HG03066 (cell line): ENCODE results near the gene DNAJC21.
A peak's percentile ranks its signal among the peaks of the same experiment; 100 is the strongest.
"Not testable (repeated sequence)": the region's sequence is repeated elsewhere in the genome, so short reads cannot be mapped to it uniquely, and the experiment has no call there.

Source experiments
- ATAC-seq: cut with Tn5 transposase; IDR thresholded peaks from one replicate; pipeline ENCODE4 v1.9.1; 2021; ENCODE audit warnings: low read depth; ENCODE audit not compliant: unreplicated experiment

Gene DNAJC21

DNA sequence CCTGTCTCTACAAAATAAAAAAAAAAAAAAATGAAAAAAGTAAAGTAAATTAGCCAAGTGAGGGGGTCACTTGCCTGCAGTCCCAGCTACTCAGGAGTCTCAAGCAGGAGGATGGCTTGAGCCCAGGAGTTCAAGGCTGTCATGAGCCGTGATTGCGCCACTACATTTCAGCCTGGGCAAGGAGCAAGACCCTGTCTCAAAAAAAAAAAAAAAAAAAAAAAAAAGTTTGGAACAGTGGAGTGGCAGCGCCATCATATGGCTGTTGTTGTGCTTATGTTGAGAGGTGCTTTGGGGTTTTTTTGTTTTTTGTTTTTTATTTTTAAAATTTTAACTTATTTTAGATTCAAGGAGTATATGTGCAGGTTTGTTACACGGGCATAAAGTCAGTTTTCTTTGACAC is 10.3 kb upstream of the DNAJC21 start:
- no peak for ATAC-seq

DNA sequence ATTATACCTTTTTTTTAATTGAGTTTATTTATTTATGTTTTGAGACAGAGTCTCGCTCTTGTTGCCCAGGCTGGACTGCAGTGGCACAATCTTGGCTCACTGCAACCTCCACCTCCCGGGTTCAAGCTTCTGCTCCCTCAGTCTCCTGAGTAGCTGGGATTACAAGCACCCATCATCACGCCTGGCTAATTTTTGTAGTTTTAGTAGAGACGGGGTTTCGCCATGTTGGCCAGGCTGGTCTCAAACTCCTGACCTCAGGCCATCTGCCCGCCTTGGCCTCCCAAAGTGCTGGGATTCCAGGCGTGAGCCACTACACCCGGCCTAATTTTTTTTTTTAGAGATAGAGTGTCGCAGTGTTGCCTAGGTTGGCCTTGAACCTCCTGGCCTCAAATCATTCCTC is 6.1 kb upstream of the DNAJC21 start:
- not testable (repeated sequence) for ATAC-seq

DNA sequence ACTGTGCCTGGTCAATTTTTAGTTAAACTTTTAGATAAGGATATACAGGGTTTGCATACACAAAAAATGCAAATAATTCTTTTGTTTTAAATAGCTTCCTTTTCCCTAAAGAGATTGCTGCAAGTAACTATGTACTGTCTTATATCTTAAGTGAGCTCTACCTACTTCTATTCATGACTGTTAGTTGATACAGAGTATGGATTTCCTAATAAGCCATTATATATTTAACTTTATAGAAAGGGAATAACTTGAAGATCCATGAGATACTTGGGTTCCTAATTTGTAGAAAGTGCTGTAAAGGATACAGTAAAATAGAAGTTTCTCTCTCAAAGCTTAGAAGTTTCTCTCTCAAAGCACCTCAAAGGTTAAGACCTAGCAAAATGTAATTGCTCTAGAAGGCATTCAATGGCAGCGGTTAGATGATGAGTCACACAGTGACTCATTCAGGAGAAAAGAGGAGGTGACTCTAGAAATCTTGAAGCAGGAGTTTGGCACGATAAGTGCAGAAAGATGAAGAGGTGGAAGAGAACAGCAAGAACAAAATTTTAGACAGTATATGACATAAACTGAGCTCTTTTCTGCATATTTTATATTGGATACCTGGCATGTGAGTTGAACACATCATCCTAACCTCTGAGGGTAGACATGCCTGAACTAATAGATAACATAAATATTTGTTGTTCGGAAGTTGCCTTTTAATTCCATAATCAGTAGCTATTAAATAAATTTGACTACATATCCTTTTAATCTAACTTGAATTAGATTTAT is 5.5 kb upstream of the DNAJC21 start:
- ATAC-seq, result peak; percentile 58

DNA sequence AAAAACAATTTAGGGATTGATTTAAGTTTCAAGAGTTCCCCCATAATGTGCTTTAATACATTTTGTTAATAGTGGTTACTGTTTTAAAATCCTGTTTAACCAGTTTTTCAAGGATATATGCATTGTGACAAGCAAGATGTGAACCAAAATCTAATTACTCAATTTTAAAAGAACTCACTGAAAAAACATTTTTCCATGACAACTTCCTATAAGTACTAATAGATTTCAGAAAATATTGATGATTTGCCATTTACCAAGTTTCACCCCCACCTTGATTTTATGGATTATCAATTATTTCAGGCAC is 4.9 kb upstream of the DNAJC21 start:
- no peak for ATAC-seq

DNA sequence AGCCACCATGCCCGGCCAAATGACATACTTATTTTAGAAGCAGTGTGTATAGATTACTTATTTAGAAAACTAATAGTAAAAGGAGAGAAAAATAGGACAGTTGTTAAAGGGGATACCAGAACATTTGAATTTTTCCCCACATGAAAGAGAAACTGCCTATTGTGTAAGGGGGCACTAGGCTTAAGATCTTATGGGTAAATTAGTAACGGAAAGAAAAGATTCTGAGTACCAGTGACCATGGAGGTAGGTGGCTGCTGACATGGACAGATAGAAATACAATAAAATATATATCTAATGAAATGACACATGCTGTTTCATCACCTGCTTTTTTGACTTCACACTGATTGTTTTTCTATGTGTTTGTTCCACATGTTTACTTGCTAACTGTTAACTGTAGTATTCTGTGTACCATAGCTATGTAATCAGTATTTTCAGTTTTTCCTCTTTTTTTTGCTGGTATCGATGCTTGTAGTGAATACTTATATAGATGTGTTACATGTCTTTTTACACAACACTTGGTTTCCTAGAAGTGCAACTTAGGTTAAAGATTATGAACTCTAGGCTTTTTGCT is 3.0 kb upstream of the DNAJC21 start:
- no peak for ATAC-seq

DNA sequence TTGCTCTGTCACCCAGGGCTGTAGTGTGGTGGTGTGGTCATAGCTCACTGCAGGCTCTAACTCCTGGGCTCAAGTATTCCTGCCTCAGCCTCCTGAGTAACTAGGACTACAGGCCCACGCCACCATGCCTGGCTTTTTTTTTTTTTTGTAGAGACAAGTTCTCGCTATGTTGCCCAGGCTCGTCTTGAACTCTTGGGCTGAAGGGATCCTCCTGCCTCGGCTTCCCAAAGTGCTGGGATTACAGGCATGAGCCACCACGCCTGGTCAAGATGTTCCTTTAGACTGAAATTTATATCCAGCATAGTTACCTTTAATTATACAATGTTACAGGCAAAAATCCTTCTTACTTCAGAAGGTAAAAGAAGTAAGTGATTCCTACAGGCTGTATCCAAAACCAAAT is 1.6 kb upstream of the DNAJC21 start:
- no peak for ATAC-seq

DNA sequence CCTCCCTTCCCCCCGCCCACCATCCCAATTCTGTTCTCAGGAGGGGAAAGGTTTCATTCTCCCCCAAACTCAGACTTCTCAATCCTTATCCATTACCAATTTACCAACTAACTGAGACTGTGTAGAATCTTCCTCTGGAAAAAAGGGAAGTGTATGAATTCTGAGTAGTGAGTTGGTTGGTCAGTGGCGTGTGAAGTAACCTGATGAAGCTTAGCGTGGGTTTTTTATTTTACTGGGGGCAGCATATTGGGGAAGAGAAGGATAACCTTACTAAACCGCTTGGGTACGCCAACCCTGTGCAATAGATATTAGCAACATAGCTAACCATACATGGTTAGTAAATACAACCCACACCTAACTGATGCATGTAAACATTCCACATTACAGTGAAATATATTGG is 1.1 kb upstream of the DNAJC21 start:
- ATAC-seq, result no peak

DNA sequence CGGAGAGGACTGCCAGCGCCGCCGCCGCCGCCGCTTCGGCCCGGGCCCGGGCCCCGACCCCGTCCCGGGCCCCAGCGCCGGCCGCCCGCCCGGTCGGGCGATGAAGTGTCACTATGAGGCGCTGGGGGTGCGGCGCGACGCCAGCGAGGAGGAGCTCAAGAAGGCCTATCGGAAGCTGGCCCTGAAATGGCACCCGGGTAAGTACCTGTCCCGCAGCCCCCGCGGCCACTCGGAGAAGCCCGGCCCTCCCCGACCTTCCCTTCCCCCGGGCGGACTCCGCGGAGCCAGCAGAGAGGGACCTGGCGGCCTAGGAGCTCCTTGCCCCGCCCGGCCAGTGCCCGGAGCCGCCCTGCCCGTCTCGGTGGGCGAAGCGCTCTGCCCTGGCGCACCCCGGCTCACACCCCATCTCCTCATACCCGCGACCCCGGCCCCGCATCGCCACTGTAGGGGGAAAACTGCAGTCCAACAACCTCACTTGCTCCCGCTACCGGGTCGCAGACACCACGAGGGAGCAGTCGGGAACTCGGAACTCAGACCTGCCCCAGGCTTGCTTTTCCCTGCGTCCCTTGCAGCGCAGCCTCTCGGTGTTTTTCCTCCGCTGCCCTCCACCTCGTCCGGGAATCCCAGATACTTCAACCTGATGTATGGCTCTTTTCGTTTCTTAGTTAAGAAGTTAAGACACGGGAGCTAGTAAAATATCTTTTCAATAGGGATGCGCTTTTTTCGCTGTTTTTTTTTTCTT is 532 bp downstream of the DNAJC21 start:
- peak; percentile 61 for ATAC-seq

DNA sequence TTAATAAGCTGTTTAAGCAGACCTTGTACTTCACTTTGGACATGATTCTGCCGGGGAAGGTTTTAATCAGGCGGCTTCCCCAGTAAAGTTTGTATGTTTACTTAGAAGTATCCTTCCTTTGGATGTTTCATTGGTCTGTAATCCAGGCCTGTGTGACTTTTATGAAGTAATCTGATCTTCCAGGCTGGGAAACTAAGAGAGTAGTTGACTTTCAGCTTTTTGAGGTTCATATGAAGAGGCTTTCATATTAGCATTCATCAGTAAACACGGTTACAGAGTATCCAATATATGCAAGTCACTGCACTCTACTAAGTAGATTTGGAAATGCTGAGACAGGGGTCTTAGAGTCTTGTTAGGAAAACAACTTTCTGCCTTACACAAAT is 1.1 kb downstream of the DNAJC21 start:
- ATAC-seq, result no peak

DNA sequence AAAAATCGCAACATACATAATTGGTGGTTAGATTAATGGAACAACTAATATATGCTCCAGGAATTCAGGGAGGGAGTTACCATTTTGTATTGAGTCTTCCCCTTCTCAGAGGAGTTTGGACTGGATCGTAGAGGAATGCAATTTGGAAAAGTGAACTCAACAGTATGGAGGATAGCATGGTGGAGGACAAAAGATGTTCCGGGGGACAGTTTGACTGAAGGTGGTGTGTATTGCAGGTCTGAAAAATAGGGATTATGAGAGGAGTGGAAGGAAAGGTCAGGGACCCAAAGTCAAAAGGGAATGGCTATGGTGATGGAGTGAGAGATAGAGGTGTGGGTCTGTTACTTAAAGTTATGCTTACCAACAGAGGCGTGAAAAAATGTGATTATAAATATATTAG is 1.5 kb downstream of the DNAJC21 start:
- no peak for ATAC-seq

DNA sequence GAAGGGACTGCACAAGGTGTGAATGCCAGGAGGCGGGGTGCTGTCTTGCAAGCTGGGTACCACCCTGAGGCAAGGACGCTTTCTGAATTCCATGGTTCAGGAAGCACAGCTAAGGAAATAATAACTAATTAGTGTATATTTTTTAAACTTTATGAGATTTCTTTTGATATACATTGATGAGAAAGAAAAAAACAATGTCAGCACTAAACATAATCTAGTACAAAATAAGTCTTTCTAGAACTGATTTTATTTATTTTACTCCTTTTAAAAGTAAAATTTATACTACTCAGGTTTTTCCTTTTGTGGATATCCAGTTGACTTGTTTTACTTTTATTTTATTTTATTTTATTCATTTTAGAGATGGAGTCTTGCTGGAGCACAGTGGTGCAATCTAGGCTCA is 3.6 kb downstream of the DNAJC21 start:
- no peak for ATAC-seq

DNA sequence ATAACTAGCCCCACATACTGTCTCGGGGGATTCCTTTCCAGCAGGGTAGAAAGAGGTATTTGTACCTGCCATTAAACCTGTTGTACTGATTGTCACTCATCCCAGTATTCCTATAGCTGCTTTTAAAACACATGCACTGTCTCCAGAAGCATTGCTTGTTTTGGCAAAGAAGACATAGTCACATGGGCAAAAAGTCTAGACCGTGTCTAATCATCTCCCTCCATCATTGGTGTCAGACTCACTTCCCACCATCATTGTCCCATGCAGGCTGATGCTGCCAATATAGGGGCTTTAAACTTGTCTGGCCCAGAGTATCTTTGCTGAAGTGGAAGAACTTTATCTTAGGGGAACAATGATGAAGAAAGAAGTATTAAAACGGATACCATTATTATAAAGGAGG is 12.6 kb downstream of the DNAJC21 start:
- no peak for ATAC-seq

DNA sequence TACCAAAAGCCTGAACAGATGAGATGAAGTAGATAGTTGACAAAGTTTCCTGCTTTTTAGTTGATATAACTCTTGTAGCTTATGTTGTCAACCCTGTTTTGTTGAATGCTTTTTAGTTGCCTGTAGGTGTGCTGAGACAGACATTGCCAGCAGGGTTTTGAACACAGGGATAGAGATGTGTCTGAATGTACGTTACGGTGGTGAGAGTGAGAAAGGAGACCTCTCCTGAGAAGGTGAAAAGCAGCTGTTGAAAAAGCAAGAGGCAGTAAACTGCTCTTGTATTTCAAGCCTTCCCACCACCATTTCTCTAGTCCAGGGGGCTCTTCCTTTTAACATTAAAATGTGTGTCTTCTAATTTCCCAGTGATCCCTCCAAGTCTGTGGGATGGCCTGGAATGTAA is 14.7 kb downstream of the DNAJC21 start:
- ATAC-seq, result no peak

DNA sequence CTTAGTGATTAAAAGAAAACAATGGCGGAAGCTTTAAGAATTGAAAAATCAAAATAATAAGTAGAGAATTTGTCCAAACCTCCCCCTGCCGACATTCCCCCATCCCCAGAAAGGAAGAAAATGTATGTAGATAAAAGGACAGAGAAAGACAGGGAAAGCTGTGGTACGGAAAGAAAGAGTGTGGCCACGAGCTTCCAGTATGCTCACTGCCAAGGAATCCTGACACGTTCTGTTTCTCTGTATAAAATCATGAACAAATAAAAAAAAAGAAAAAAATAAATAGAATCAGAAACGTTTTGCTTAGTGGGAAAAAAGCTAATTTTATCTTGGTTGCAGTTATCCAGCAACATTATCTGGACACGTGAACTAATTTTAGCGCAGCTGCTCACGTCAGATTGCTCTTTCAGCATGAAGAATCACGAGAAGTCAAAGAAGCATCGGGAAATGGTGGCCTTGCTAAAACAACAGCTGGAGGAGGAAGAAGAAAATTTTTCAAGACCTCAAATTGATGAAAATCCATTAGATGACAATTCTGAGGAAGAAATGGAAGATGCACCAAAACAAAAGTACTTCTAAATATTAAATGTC is 15.2 kb downstream of the DNAJC21 start:
- no peak for ATAC-seq

DNA sequence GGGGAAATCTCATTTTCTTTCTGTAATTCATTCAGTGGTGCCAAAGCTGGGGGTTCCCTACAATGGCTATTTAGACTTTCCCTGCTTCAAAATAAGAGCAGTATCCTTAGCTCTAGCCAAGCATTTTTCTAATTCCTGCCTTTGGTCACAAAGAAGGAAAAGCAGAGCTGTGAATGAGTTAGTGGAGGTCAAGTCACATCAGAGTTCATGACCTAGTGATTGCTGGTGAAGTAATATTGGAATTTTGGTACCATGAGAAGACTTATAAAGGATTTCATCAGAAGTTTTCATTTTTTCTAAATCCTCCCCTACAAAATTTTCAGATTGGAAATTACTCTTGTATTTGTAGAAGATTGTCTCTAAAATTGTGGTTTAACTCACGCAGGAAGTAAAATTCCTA is 28.0 kb downstream of the DNAJC21 start:
- no peak for ATAC-seq

DNA sequence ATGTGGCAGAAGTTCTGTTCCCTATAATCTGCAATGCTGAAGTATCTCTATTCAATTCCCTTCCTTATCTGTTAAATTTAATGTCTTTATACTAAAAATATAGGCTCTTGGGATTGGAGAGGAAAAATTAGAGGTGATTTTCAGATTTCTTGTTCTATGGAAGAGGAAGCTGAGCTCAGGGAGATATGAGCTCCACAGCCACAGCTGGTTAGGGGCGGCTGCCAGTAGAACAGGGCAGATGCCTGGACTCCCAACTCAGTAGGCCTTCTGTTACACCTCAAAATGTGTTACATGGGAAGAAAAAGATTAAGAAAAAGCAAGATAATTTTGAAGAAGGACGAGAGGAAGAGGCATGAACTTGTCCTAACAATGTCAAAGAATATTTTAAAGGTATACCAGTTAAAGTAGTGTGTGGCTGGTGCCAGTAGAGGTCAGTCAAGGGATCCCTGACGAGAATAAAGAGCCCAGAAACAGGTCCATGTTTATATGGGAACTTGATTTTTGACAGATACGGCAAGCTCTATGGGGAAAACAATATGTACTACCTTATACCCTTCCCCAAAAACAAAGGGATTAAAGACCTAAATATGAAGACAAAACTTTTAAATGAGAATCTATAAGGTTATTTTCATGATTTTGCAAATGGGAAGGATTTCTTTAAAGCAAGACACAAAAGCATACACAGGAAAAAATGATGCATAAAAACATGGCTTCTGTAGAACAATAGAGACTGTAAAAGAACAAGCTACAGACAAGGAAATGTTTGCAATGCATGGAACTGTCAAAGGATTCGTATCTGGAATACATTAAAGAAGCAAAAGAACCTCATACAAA is 28.7 kb downstream of the DNAJC21 start:
- ATAC-seq, result peak; percentile 41

DNA sequence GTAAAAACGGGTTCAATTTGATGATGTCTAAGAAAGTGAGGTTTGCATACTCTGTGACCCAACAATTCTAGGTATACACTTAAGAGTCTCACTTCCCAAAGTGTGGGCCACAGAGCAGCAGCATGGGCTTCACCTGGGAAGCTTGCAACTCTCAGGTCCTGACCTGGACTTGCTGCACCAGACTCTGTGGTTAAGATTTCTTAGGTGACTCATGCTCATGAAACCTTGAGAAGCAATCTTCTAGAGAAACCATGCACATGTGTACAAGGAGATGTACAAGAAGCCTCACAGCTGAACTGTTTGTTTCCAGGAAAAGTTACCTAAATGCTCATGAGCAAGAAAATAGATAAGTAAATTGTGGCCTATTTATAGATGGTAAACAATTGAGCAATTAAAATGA is 30.0 kb downstream of the DNAJC21 start:
- ATAC-seq, result peak; percentile 94

DNA sequence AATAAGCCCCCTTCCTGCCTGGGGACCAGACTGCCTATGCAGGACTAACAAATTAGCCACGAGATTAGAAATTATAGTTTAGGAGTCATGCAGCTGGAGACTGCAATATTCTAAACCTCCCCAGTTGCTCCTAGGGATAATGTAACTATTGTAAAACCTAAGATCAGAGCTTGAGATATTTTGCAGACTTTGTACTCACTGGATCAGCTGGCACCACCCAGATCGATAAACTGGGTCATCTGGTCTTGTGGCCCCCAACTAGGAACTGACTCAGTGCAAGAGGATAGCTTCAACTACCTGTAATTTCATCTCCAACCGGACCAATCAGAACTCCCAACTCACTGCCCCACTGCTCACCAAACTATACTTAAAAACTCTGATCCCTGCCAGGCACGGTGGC is 38.2 kb downstream of the DNAJC21 start:
- no peak for ATAC-seq

DNA sequence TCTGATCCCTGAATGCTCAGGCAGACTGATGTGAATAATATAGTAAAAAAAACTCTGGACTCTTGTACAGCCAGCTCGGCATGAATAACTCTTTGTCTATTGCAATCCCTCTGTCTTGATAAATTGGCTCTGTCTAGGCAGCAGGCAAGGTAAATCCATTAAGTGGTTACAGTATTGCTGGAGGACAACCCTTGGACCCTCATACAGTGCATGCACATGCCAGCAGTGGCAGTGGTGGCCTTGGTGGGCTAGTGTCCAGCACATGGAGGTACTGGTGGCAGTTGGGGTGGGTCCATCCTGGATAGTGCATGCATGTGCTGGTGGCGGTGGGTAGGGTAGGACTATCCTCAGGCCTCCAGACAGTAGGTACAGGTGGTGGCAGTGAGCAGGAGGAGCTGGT is 38.9 kb downstream of the DNAJC21 start:
- no peak for ATAC-seq

DNA sequence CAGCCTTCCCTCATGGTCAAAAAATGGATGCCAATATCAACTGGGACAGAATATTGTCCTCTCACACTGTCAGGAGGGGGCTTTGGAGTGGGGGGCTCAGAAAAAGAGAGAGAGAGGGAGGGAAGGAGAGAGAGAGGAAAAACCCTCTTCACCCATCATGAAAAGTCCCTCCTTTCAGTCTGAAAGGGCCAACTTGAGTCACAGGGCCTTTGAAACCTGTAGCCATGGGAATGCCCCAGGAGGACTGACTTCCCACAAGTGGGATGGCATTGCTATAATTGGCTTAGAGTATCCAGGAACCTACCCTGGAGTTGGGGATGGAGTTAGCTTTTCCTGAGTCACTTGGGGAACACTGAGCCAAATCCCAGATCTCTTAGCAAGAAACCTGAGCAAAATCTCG is 41.2 kb downstream of the DNAJC21 start:
- no peak for ATAC-seq

DNA sequence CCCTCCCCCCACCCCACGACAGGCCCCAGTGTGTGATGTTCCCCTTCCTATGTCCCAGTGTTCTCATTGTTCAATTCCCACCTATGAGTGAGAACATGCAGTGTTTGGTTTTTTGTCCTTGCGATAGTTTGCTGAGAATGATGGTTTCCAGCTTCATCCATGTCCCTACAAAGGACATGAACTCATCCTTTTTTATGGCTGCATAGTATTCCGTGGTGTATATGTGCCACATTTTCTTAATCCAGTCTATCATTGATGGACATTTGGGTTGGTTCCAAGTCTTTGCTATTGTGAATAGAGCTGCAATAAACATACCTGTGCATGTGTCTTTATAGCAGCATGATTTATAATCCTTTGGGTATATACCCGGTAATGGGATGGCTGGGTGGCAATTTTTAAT is 42.3 kb downstream of the DNAJC21 start:
- ATAC-seq, result not testable (repeated sequence)
